ENCODE measurements around the gene GCG. TPM values are rescaled to one million over a fixed set of nuclear protein-coding genes. Genes with fewer than 3 reads are reported as not detected.

GCG gene
- total and polyA plus RNA-seq, 2 of the 8 experiments (the other 6 are each of a cell fraction or from before 2014, with no cell fraction given), result not detected

GRCh38 chr2:162138310-162138709, 13.7 kb downstream of the GCG start:
- ChIA-PET CTCF (ENCODE audit: partially characterized antibody) (interaction anchor here (1.2 to 2.8 kb wide), 4 partner anchors 15 to 192 kb away, joined by 3 to 12 read pairs (median 4); partner anchors contain the start of gene GCG), POLR2A (ENCODE audit: partially characterized antibody) (no interaction called here)
- H4K5ac ChIP-seq (ENCODE audit: insufficient read length, low read depth, low read length), result no peak overlapping the region
- no peak overlapping the region for H3K18ac ChIP-seq (ENCODE audit: extremely low read depth, low read length)
- no peak overlapping the region for H2BK12ac ChIP-seq (ENCODE audit: low read depth, low read length)
- no peak overlapping the region for H2BK5ac ChIP-seq (ENCODE audit: low read depth, low read length)
- no peaks in the 10 kb centered on the region for H3K79me2 ChIP-seq (ENCODE audit: control insufficient read depth in 1 of 2, insufficient read depth in 2 of 2, low read length in 2 of 2)
- no peak overlapping the region for H2BK15ac ChIP-seq (ENCODE audit: low read length)
- no peak overlapping the region for H3K4ac ChIP-seq (replicated peaks; ENCODE audit: insufficient read length, low read depth, low read length)
- no peak for FAIRE-seq
- H3K4me1 ChIP-seq (replicated peaks in 1 of 4; ENCODE audit: control insufficient read depth in 3 of 4, insufficient read depth in 4 of 4, low read length in 3 of 4), result no peaks in the 10 kb centered on the region
- no peak overlapping the region for H3K27ac ChIP-seq (ENCODE audit: low read depth, low read length)
- no peak overlapping the region for H4K91ac ChIP-seq (replicated peaks; ENCODE audit: insufficient read length, low read length)
- no peaks in the 10 kb centered on the region for H3K79me1 ChIP-seq (ENCODE audit: low read depth, low read length)
- peaks cover 0 to 1% (median 0%) of the 10 kb centered on the region in 4 experiments; a peak in 1 of 7 replicates for H3K27me3 ChIP-seq (replicated peaks in 1 of 4; ENCODE audit: control insufficient read depth in 3 of 4, extremely low read depth in 1 of 4, insufficient read depth in 3 of 4, low read length in 3 of 4)
- H3K4me3 ChIP-seq (ENCODE audit: extremely low read depth in 1 of 4, insufficient read depth in 2 of 4, low read depth in 3 of 4, low read length in 4 of 4), result no peak overlapping the region
- H4K20me1 ChIP-seq (replicated peaks in 1 of 2; ENCODE audit: control insufficient read depth in 1 of 2, insufficient read depth in 2 of 2, low read length in 2 of 2), result no peaks in the 10 kb centered on the region
- H3K36me3 ChIP-seq (ENCODE audit: control insufficient read depth in 2 of 4, insufficient read depth in 4 of 4, low read length in 3 of 4), result no peaks in the 10 kb centered on the region
- no peak overlapping the region for H4K8ac ChIP-seq (ENCODE audit: extremely low read depth, insufficient read depth, low read length)
- no peak overlapping the region for H3K23ac ChIP-seq (ENCODE audit: insufficient read length)
- H2BK20ac ChIP-seq (ENCODE audit: low read length), result no peak overlapping the region
- no peak overlapping the region for H3K9ac ChIP-seq (replicated peaks in 1 of 4; ENCODE audit: extremely low read depth in 1 of 4, low read depth in 3 of 4, low read length in 3 of 4)
- no peak overlapping the region for H3K4me2 ChIP-seq (ENCODE audit: insufficient read depth in 1 of 2, low read depth in 2 of 2, low read length in 2 of 2)
- H3K14ac ChIP-seq (ENCODE audit: insufficient read length), result no peak overlapping the region
- DNase-seq (ENCODE audit: low read depth in 1 of 2, low spot score in 2 of 2), result no peak
- no peak overlapping the region for H2AK5ac ChIP-seq (ENCODE audit: low read depth, low read length)
- no peaks in the 10 kb centered on the region for H3K23me2 ChIP-seq (ENCODE audit: low read depth, low read length)
- H2BK120ac ChIP-seq (replicated peaks; ENCODE audit: low read depth, low read length), result no peak overlapping the region
- no peak overlapping the region for H2AFZ ChIP-seq (ENCODE audit: low read length)
- no peaks in the 10 kb centered on the region for H3K9me3 ChIP-seq (ENCODE audit: insufficient read depth in 2 of 2, low read depth in 1 of 2, low read length in 1 of 2)
- H3K56ac ChIP-seq (replicated peaks; ENCODE audit: insufficient read length, low read depth, low read length), result no peak overlapping the region
- TF ChIP-seq MAX (IDR thresholded peaks at IDR 0.05) (no peak), TCF12 (IDR thresholded peaks at IDR 0.05; ENCODE audit: low read depth, low read length) (no peak), ATF2 (IDR thresholded peaks at IDR 0.05; ENCODE audit: low read length) (no peak), EZH2 (IDR thresholded peaks at IDR 0.05; ENCODE audit: low read depth, low read length, severe bottlenecking) (no peak), ATF3 (IDR thresholded peaks at IDR 0.05; ENCODE audit: insufficient read depth, low read depth, low read length) (no peak), KDM5A (IDR thresholded peaks at IDR 0.05; ENCODE audit: low read length) (no peak), SP4 (IDR thresholded peaks at IDR 0.05; ENCODE audit: low read length) (no peak), SAP30 (IDR thresholded peaks at IDR 0.05; ENCODE audit: insufficient read depth, insufficient replicate concordance, low read length) (no peak), EP300 (IDR thresholded peaks at IDR 0.05; ENCODE audit: borderline replicate concordance in 1 of 2, low read depth in 2 of 2, low read length in 2 of 2) (no peak), CBX8 (IDR thresholded peaks at IDR 0.05; ENCODE audit: borderline replicate concordance, low read depth, low read length) (no peak), TAF7 (optimal IDR thresholded peaks at IDR 0.05; ENCODE audit: borderline replicate concordance, low read depth, low read length) (no peak), FOSL1 (IDR thresholded peaks at IDR 0.05; ENCODE audit: insufficient read depth, low read depth, low read length) (no peak)

All from H1 (cell line).